CD4-positive, alpha-beta T cell (primary cell): ENCODE data around the gene TUBB. TPM values are rescaled to one million over a fixed set of nuclear protein-coding genes. Genes with fewer than 3 reads are reported as not detected.

Source experiments
- ATAC-seq: fragments of 200-7000 bp; cut with Tn5 transposase; one replicate; pipeline ENCODE4 v1.10.0; 2022; ENCODE audit warnings: mild to moderate bottlenecking; ENCODE audit not compliant: poor library complexity
- CTCF ChIA-PET: fragments of 350-600 bp; sonication (Branson Sonifier 250); formaldehyde crosslinking; loops from one replicate; lab custom pipeline; 2021; ENCODE audit warnings: antibody characterized with exemption, inconsistent platforms; lab: Charles Lee
- POLR2A ChIA-PET: fragments of 350-600 bp; sonication (Branson Sonifier 250); formaldehyde crosslinking; loops from one replicate; lab custom pipeline; 2021; ENCODE audit warnings: antibody characterized with exemption, inconsistent platforms; lab: Charles Lee
- DNase-seq, 14 experiments: peaks; one replicate each; pipeline ENCODE4 v3.0.0-alpha.2; 2013 to 2020; ENCODE audit warnings: mixed read lengths in 2 of 14
- H3K27ac ChIP-seq, 2 donors: one replicate each; pipeline versions ENCODE4 v1.5.1 to v1.7.0; 2013; ENCODE audit warnings: low read length in 2 of 2, low read depth in 1 of 2, mild to moderate bottlenecking in 1 of 2
- H3K27me3 ChIP-seq, 2 experiments: 1 replicate in 1 of 2; 2 replicates in 1 of 2; pipeline versions ENCODE4 v1.6.1 to v1.7.0; 2013; ENCODE audit warnings: low read length in 2 of 2, control low read depth in 1 of 2, mild to moderate bottlenecking in 1 of 2, moderate library complexity in 1 of 2; ENCODE audit not compliant: insufficient read depth in 2 of 2, control insufficient read depth in 1 of 2
- H3K36me3 ChIP-seq: one replicate; pipeline ENCODE4 v1.6.1; 2013; ENCODE audit warnings: low read length, control low read depth; ENCODE audit not compliant: insufficient read depth
- H3K4me1 ChIP-seq: one replicate; pipeline ENCODE4 v1.6.1; 2013; ENCODE audit warnings: low read length, control low read depth; ENCODE audit not compliant: insufficient read depth
- H3K4me3 ChIP-seq: one replicate; pipeline ENCODE4 v1.5.1; 2013; ENCODE audit warnings: mild to moderate bottlenecking, low read length, moderate library complexity
- H3K9me3 ChIP-seq, 2 experiments: 1 replicate in 1 of 2; 2 replicates in 1 of 2; pipeline versions ENCODE4 v1.6.1 to v1.7.0; 2013; ENCODE audit warnings: low read length in 2 of 2, mild to moderate bottlenecking in 2 of 2, control low read depth in 1 of 2, moderate library complexity in 1 of 2; ENCODE audit not compliant: control insufficient read depth in 1 of 2, insufficient read depth in 1 of 2
- H3K27ac Mint-ChIP-seq: one replicate; pipeline ENCODE4 v1.8.0; 2020; ENCODE audit warnings: mixed read lengths
- H3K27me3 Mint-ChIP-seq: one replicate; pipeline ENCODE4 v1.8.0; 2021; ENCODE audit warnings: mixed read lengths
- H3K36me3 Mint-ChIP-seq: one replicate; pipeline ENCODE4 v1.8.0; 2021; ENCODE audit warnings: low read depth, mixed read lengths
- H3K4me1 Mint-ChIP-seq: one replicate; pipeline ENCODE4 v1.8.0; 2021; ENCODE audit warnings: low read depth, mixed read lengths
- H3K4me3 Mint-ChIP-seq: one replicate; pipeline ENCODE4 v1.8.0; 2020; ENCODE audit warnings: mild to moderate bottlenecking, mixed read lengths
- H3K9me3 Mint-ChIP-seq: one replicate; pipeline ENCODE4 v1.8.0; 2020; ENCODE audit warnings: mixed read lengths
- CTCF ChIP-seq: fragments of 200-600 bp; IDR thresholded peaks from one replicate; pipeline ENCODE4 v1.8.0; 2022; ENCODE audit warnings: antibody characterized with exemption, mild to moderate bottlenecking
- intact Hi-C, 2 experiments: fragments of 100-400 bp; cut with DNase I in 1 of 2; cut with micrococcal nuclease in 1 of 2; formaldehyde crosslinking; loops; one replicate each; pipeline versions ENCODE4 v1.15.1 to v1.9.0; 2023 to 2025; cut with DNase I, micrococcal nuclease
- total RNA-seq, 174 experiments: library from RNA in 2 of 174; stranded (reverse) in 2 of 174; gene quantifications; one replicate each; pipeline ENCODE4 v1.2.3 and lab custom pipeline; 2021 to 2026

The TUBB gene
- total RNA-seq, 2 experiments from 2014 or later = 76.0 to 78.4 TPM

- intact Hi-C loops = no loop called here
- no peak overlapping the region for H3K27ac Mint-ChIP-seq
- H3K27me3 Mint-ChIP-seq = no peaks in the 10 kb centered on the region
- H3K27ac ChIP-seq = no peak overlapping the region
- peaks cover 67% of the 10 kb centered on the region for H3K4me1 Mint-ChIP-seq
- ChIA-PET POLR2A (interaction anchor here (1.2 to 2.5 kb wide), 7 partner anchors 11 to 58 kb away, joined by 3 to 24 read pairs (median 5); no protein-coding TSS in a partner anchor), CTCF (interaction anchor here (1.5 kb wide), 1 partner anchor 92 kb away, joined by 6 read pairs; no protein-coding TSS in a partner anchor)
- H3K4me3 ChIP-seq = no peak overlapping the region
- DNase-seq (no peak), ATAC-seq (no peak)
- H3K27me3 ChIP-seq = no peaks in the 10 kb centered on the region
- H3K4me1 ChIP-seq = peaks cover 39% of the 10 kb centered on the region
- no peaks in the 10 kb centered on the region for H3K9me3 Mint-ChIP-seq
- no peaks in the 10 kb centered on the region for H3K36me3 Mint-ChIP-seq
- no peaks in the 10 kb centered on the region for H3K9me3 ChIP-seq
- TF ChIP-seq CTCF = no peak
- H3K36me3 ChIP-seq = no peaks in the 10 kb centered on the region
- H3K4me3 Mint-ChIP-seq = no peak overlapping the region
Observed at GRCh38 chr6:30770592-30770991, 50.4 kb downstream of the TUBB start.

GRCh38 chr6:30774701-30775100 lies 54.5 kb downstream of the TUBB start:
- CTCF ChIA-PET = no interaction called here
- DNase-seq = no peak
- H3K9me3 Mint-ChIP-seq = no peaks in the 10 kb centered on the region

More at GRCh38 chr6:30774701-30775100, 54.5 kb downstream of the TUBB start:
- Histone ChIP-seq H3K27me3 (no peaks in the 10 kb centered on the region), H3K4me1 (peaks cover 20% of the 10 kb centered on the region), H3K9me3 (no peaks in the 10 kb centered on the region), H3K4me3 (no peak overlapping the region), H3K36me3 (no peaks in the 10 kb centered on the region), H3K27ac (no peak overlapping the region)
- Mint-ChIP-seq H3K27ac (no peak overlapping the region), H3K4me1 (peaks cover 63% of the 10 kb centered on the region), H3K27me3 (no peaks in the 10 kb centered on the region), H3K4me3 (no peak overlapping the region), H3K36me3 (no peaks in the 10 kb centered on the region)
- POLR2A ChIA-PET = no interaction called here
- TF ChIP-seq CTCF = no peak
- intact Hi-C loops = no loop called here
- no peak for ATAC-seq

Other genes starting within 250 kb of the TUBB start
- gene HLA-E, start 230.8 kb upstream of the TUBB start, total RNA-seq = 1,000 to 10,000 TPM; 1,136 to 1,173 TPM
- gene GNL1, start 163.9 kb upstream of the TUBB start, total RNA-seq = 100 to 1,000 TPM; 145 to 151 TPM
- gene PRR3, start 163.1 kb upstream of the TUBB start, total RNA-seq = 10 to 100 TPM; 10.3 to 13.2 TPM
- 10 to 100 TPM; 86.1 to 88.0 TPM for gene ABCF1, start 148.9 kb upstream of the TUBB start, total RNA-seq
- 10 to 100 TPM; 92.2 to 95.3 TPM for gene PPP1R10, start 103.1 kb upstream of the TUBB start, total RNA-seq
- gene MRPS18B, start 102.5 kb upstream of the TUBB start, total RNA-seq = 10 to 100 TPM; 15.3 to 15.5 TPM
- gene ATAT1, start 93.5 kb upstream of the TUBB start, total RNA-seq = 1 to 10 TPM; 4.1 to 5.2 TPM
- gene C6orf136, start 73.2 kb upstream of the TUBB start, total RNA-seq = 10 to 100 TPM; 20.3 to 21.7 TPM
- 10 to 100 TPM; 15.9 to 16.1 TPM for gene DHX16, start 47.3 kb upstream of the TUBB start, total RNA-seq
- 10 to 100 TPM; 30.9 to 31.6 TPM for gene PPP1R18, start 33.7 kb upstream of the TUBB start, total RNA-seq
- 1 to 10 TPM; 3.8 to 4.4 TPM for gene NRM, start 29.4 kb upstream of the TUBB start, total RNA-seq
- 10 to 100 TPM; 50.5 to 56.8 TPM for gene MDC1, start 3.1 kb upstream of the TUBB start, total RNA-seq
- 10 to 100 TPM; 31.6 TPM for gene FLOT1, start 22.3 kb downstream of the TUBB start, total RNA-seq
- gene IER3, start 24.2 kb downstream of the TUBB start, total RNA-seq = 1 to 10 TPM; 5.7 to 5.8 TPM
- gene DDR1, start 164.2 kb downstream of the TUBB start, total RNA-seq = 1 to 10 TPM; 6.5 to 6.6 TPM
- gene GTF2H4, start 187.9 kb downstream of the TUBB start, total RNA-seq = 10 to 100 TPM in 1 of 2 experiments, 1 to 10 TPM in 1; 7.7 to 10.7 TPM
- 10 to 100 TPM; 19.3 to 21.7 TPM for gene VARS2, start 193.9 kb downstream of the TUBB start, total RNA-seq
- not detected for gene SFTA2, start 211.8 kb downstream of the TUBB start, total RNA-seq
- gene MUCL3, start 220.6 kb downstream of the TUBB start, total RNA-seq = not detected